D341Med (cell line): ENCODE data around the gene SEMA3A.
A peak's percentile ranks its signal among the peaks of the same experiment; 100 is the strongest.
"Not testable (repeated sequence)": the region's sequence is repeated elsewhere in the genome, so short reads cannot be mapped to it uniquely, and the experiment has no call there.

Experiments used
- DNase-seq: peaks from one replicate; pipeline ENCODE4 v3.0.0; 2012; ENCODE audit warnings: low spot score

SEMA3A gene

DNA sequence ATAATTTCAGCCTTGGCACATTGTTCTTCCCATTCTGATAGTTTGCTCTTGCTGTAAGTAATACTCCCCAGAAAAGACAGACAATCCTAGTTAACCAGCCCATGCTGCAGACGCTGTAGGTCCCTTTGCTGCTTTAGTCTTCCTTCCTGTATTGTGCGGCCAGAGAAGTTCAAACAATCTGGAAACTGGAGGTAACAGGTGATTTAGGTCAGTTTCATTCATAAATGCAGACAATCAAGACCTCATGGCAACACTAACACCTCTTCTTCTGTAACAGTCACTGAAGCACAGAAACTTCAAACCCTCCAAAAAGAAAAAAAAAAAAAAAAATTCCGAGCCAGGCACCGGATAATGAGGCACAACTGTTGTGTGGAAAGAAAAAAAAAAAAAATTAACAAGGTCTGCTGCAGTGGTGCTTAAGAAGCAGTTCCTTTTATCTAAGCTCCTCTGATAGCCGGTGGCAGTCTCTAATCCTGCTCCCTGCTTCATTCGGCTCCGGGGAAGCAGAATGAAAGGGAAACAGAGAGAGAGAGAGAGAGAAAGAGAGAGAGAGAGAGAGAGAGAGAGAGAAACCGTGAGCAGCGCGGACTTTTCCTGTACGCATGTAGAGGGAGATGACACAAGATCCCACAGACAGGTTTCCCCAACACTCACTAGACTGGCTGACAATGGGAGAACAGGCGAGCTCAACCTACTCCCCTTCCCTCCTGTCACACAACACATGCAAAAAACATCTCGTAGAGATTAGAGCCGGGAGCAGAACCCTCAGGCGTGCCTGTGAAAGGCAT is at the start of gene SEMA3A:
Gene SEMA3A (minus strand): TSS at position 306 of the 788 bp plus-strand sequence. CDS start 203 bp downstream, at position 103.
- peak; percentile 62 for DNase-seq

- DNase-seq, result not testable (repeated sequence)
These were observed 48.4 kb upstream of the SEMA3A start for GRCh38 chr7:84243037-84243436.

DNA sequence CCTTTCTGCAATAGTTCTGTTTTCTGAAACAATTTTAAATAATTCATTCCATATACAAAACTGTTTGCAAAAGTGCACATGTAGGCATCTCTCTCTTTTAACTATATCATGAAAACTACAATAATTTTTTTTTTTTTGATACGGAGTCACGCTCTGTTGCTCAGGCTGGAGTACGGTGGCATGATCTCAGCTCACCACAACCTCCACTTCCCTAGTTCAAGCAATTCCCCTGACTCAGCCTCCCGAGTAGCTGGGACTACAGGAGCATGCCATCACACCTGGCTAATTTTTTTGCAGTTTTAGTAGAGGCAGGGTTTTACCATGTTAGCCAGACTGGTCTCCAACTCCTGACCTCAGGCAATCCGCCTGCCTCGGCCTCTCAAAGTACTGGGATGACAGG is 44.0 kb upstream of the SEMA3A start:
- DNase-seq, result no peak

- no peak for DNase-seq
These were observed 43.1 kb upstream of the SEMA3A start for GRCh38 chr7:84237533-84238173.

GRCh38 chr7:84236398-84236797 is 41.8 kb upstream of the SEMA3A start:
- no peak for DNase-seq

DNA sequence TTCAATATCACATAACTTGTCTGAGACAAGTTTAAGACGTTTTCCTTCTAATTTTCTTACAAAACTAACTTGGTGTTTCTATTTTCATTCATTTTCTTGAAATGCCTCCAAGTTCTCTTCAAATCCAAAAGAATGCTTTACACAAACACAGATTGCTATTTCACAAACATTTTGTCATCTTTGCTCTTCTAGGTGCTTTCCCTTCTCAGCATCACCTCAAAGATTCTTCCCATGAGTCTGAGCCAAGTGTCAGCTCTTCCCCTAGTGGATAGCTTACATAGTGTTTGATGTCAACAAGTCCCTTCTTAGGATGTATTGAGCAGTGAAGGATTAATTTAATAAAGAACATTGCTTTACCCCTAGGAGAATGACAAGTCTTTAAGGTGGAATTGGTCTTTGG is 38.1 kb upstream of the SEMA3A start:
- DNase-seq, result no peak

GRCh38 chr7:84231157-84231556 is 36.6 kb upstream of the SEMA3A start:
- no peak for DNase-seq

DNA sequence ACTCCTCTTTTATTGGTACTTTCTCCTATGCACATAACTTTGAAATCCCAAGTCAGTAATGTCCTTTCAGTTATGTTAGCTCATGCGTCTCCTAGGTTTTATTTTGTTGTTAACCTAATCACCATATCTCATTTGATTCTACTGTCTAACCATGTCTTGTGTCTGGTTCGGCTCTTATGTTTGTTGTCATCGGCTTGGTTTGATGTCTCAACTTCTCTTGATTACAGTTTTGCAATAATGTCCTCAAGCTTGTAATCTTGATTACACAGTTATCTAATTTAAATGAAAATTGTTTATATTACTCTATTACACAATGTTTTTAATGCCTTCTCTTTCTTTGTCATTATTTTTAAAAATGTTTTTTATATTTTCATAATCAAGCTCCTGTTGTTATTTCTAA is 35.9 kb upstream of the SEMA3A start:
- DNase-seq, result no peak

DNA sequence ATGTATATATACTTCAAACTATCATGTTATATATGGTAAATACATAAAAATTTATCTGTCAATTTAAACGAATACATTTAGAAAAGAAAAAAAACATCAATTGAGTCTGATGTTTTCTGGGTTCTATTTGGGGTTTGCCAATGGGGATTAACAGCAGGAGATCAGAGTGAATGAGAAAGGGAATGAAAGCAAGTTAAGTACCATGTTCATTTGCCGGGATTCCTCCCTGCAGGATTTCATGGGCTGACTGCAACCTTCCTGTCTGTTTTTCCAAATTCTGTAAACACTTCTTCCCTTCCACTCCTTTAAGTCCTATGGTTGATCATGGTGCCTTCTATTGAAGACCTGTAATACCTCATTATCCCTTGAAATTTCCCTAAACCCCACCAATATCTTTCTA is 33.9 kb upstream of the SEMA3A start:
- no peak for DNase-seq

GRCh38 chr7:84226759-84227158 is 32.2 kb upstream of the SEMA3A start:
- no peak for DNase-seq

DNA sequence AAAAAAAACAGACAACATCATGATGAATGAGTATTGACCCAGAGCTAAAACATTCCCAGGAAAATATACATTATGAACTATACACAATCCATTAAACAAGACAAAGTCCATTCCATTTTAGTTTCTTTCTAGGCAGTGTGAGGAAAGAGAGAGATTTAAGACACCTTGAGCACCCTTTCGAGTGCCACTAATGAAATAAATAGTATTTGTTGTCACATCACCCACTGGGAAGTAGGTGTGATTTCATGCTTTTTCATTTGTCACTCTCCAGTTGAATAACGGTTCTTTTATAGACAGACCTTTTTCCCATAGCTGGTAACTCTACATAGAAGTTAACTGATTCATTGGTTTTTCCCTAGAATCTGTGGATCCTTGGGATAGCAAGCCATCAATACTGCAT is 29.9 kb upstream of the SEMA3A start:
- no peak for DNase-seq

DNA sequence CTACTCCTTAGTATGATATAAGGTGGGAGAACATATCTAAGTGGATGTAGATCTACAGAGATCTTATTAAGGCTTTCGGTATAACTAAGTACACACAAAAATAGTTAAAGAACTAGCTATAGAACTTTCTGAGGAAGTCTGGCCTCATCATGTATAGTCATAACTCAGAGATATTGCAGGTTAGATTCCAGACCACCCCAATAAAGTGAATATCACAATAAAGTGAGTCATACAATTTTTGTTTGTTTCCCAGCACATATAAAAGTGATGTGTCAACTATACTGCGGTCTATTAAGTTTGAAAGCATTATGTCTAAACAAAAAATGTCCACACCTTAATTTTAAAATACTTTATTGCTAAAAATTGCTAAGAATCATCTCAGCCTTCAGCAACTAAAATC is 24.7 kb upstream of the SEMA3A start:
- DNase-seq, result no peak

GRCh38 chr7:84218681-84219080 is 24.1 kb upstream of the SEMA3A start:
- DNase-seq, result no peak

DNA sequence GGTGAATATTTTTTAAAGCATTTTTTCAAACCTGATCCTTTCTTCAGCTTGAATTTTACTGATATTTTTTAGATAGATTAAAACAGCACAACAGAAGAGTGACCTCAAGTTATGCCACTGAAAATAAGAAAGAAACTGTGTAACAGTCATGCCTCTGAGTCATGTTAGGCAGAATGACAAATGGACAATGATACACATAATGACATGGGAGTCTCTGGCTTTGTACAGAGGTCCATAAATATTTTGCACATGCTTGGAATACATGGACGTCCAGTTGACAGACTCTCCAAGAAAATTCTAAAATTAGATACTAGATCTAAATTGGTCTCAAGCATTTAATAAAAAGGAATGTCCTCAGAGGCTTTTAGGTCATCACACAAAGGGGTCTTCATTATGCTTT is 21.9 kb upstream of the SEMA3A start:
- DNase-seq, result no peak

DNA sequence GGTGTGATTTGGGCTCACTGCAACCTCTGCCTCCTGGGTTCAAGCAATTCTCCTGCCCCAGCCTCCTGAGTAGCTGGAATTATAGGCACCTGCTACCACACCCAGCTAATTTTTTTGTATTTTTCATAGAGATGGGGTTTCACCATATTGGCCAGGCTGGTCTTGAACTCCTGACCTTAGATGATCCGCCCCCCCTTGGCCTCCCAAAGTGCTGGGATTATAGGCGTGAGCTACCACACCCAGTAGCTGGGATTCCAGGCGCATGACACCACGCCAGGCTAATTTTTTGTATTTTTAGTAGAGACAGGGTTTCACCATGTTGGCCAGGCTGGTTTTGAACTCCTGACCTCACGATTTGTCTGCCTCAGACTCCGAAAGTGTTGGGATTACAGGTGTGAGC is 20.2 kb upstream of the SEMA3A start:
- DNase-seq, result not testable (repeated sequence)

- no peak for DNase-seq
These were observed 15.7 kb upstream of the SEMA3A start for GRCh38 chr7:84210301-84210700.

DNA sequence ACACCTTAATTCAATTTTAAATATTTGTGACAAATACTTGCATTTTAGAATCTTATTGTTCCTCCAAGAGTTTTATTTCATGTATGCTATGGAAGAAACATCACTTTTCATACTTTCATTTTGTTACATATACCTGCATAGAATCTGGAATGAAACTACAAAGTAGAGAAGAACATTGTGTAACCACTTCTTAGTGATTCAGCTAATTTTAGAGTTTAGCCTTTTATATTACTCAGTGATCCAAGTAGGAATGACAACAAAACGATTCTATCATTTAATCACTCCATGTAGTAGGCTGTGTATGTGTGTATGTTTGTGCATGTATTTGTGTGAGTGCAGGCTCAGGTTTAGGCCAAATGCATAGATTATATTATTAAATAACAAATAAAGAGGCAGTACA is 14.4 kb upstream of the SEMA3A start:
- no peak for DNase-seq

DNA sequence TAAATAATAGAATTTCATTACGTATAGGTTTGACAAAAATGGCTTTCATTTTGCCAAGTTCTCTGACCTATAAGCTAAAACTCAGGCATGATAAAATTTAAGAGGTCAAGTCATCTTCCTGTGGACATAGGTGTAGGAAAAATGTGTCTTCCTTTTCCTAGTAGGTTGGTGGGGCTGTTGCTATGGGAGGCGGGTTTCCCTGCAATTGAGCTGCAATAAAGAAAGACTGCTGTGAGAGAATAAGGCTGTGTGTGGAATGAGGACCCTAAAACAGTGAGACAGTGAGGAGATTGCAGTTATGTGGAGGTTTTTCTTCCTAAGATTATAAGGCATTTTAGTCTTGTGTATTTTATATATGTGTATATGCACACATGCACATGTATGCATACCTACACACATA is 13.0 kb upstream of the SEMA3A start:
- no peak for DNase-seq

DNA sequence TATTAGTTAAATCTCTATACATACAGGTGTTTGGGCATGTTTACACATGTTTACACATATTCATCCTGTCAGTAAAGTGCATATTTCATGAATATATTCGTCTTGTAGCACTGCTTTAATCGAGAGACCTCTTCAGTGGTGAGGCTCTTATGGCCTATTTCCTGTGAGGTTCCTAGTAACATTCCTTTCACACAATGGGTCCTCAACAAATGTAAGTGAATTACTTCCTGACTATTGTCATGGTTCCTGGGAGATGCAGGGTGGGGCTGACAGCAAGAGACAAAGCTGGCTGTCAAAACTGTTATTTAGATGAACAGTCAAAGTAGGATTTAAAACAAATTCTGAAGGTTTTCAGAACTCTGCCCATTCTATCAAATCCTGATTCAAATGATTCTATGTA is 12.4 kb upstream of the SEMA3A start:
- DNase-seq, result no peak

- DNase-seq, result no peak
These were observed 10.1 kb upstream of the SEMA3A start for GRCh38 chr7:84204655-84205054.

- DNase-seq, result peak; percentile 36
These were observed 8.3 kb upstream of the SEMA3A start for GRCh38 chr7:84202855-84203254.

GRCh38 chr7:84200859-84201258 is 6.3 kb upstream of the SEMA3A start:
- DNase-seq, result no peak

GRCh38 chr7:84199216-84199615 is 4.6 kb upstream of the SEMA3A start:
- DNase-seq, result no peak

- no peak for DNase-seq
These were observed 1.5 kb upstream of the SEMA3A start for GRCh38 chr7:84196084-84196503.
